ENCODE results near the gene GYG2.

DNA sequence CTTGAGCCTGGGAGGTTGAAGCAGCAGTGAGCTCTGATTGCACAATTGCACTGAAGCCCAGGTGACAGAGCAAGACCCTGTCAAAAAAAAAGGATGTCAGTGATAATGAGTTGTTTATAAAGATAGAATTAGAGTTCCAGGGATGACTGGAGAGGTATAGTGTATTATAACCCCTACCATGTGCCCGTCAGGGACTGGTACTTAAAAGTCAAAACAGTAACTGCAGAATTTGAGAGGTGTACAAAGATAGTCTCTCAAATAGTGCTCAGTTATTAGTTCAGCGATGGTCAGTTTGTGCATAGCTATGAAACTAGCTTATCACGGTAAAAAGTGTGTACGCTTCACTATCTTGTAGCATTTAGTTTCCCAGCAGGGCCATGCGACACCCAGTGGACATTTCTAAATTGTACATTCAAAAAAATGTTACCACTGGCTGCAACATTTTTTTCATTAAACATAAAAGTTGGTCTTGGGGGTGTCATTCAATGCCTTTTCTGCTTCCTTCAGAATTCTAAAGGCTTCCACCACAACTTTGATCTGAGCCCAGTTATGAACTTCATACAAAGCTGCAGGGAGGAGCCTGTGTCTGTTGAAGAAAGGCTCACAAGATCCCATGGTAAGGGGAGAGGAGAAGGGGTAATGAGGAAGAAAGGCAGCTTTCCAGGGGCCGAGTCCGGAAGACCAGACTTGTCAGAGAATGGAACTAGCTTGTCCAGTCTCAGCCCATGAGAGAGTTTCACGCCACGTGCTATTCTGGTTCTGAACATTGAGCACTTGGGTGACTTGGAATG is 9.2 kb upstream of the GYG2 start:
- TF ChIP-seq, protein P1, sequence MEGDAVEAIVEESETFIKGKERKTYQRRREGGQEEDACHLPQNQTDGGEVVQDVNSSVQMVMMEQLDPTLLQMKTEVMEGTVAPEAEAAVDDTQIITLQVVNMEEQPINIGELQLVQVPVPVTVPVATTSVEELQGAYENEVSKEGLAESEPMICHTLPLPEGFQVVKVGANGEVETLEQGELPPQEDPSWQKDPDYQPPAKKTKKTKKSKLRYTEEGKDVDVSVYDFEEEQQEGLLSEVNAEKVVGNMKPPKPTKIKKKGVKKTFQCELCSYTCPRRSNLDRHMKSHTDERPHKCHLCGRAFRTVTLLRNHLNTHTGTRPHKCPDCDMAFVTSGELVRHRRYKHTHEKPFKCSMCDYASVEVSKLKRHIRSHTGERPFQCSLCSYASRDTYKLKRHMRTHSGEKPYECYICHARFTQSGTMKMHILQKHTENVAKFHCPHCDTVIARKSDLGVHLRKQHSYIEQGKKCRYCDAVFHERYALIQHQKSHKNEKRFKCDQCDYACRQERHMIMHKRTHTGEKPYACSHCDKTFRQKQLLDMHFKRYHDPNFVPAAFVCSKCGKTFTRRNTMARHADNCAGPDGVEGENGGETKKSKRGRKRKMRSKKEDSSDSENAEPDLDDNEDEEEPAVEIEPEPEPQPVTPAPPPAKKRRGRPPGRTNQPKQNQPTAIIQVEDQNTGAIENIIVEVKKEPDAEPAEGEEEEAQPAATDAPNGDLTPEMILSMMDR (IDR thresholded peaks at IDR 0.05): no peak
- TF ChIP-seq POLR2A (IDR thresholded peaks at IDR 0.05): no peak
